Measurements from ENCODE around the gene DENND2C. TPM values are rescaled to one million over a fixed set of nuclear protein-coding genes. Genes with fewer than 3 reads are reported as not detected.

Gene DENND2C
- total RNA-seq, 1 experiment from 2014 or later, result 3.6 TPM

DNA sequence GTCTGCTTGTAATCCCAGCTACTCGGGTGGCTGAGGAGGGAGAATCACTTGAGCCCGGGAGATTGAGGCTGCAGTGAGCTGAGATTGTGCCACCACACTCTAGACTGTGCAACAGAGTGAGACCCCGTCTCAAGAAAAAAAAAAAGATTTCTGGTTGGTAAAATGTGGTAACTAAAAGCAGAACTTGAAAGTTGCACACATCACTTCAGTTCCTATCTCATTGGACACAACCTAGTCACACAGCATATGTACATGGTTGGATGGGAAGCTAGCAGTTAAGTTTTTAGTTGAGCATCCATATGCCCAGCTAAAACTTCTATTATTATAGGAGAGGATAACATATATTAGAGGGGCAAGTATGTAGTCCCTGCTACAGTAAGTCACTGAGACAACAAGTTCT, 110.5 kb downstream of the DENND2C start:
- H4K20me1 ChIP-seq (ENCODE audit: insufficient read depth), result no peaks in the 10 kb centered on the region
- H3K4me3 ChIP-seq (replicated peaks in 1 of 2; ENCODE audit: low read depth in 1 of 2, low read length in 2 of 2), result no peak overlapping the region
- TF ChIP-seq RAD21 (IDR thresholded peaks at IDR 0.05; ENCODE audit: low read depth) (no peak), ELF1 (IDR thresholded peaks at IDR 0.05; ENCODE audit: borderline replicate concordance, low read depth) (no peak), POLR2A (IDR thresholded peaks at IDR 0.05; ENCODE audit: borderline replicate concordance, extremely low read depth, insufficient read depth, insufficient read length) (no peak), EGR1 (IDR thresholded peaks at IDR 0.05; ENCODE audit: low read depth) (no peak), FOSL1 (IDR thresholded peaks at IDR 0.05; ENCODE audit: low read depth) (no peak), SRF (IDR thresholded peaks at IDR 0.05; ENCODE audit: low read depth) (no peak), TCF7L2 (IDR thresholded peaks at IDR 0.05; ENCODE audit: borderline replicate concordance, extremely low read depth, insufficient read depth, insufficient read length) (no peak), POLR2AphosphoS5 (IDR thresholded peaks at IDR 0.05; ENCODE audit: low read depth, low read length) (no peak), SP1 (IDR thresholded peaks at IDR 0.05; ENCODE audit: low read depth) (no peak), YY1 (IDR thresholded peaks at IDR 0.05; ENCODE audit: extremely low read depth, insufficient replicate concordance, low read depth, low read length) (no peak), CEBPB (IDR thresholded peaks at IDR 0.05; ENCODE audit: low read depth) (no peak)
- TF ChIP-seq, protein P1, sequence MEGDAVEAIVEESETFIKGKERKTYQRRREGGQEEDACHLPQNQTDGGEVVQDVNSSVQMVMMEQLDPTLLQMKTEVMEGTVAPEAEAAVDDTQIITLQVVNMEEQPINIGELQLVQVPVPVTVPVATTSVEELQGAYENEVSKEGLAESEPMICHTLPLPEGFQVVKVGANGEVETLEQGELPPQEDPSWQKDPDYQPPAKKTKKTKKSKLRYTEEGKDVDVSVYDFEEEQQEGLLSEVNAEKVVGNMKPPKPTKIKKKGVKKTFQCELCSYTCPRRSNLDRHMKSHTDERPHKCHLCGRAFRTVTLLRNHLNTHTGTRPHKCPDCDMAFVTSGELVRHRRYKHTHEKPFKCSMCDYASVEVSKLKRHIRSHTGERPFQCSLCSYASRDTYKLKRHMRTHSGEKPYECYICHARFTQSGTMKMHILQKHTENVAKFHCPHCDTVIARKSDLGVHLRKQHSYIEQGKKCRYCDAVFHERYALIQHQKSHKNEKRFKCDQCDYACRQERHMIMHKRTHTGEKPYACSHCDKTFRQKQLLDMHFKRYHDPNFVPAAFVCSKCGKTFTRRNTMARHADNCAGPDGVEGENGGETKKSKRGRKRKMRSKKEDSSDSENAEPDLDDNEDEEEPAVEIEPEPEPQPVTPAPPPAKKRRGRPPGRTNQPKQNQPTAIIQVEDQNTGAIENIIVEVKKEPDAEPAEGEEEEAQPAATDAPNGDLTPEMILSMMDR (IDR thresholded peaks at IDR 0.05 in 2 of 3, conservative IDR thresholded peaks at IDR 0.05 in 1 of 3; ENCODE audit: borderline replicate concordance in 1 of 3, insufficient read depth in 1 of 3, low read depth in 2 of 3, low read length in 2 of 3), result no peak
- TF ChIP-seq, protein P2, sequence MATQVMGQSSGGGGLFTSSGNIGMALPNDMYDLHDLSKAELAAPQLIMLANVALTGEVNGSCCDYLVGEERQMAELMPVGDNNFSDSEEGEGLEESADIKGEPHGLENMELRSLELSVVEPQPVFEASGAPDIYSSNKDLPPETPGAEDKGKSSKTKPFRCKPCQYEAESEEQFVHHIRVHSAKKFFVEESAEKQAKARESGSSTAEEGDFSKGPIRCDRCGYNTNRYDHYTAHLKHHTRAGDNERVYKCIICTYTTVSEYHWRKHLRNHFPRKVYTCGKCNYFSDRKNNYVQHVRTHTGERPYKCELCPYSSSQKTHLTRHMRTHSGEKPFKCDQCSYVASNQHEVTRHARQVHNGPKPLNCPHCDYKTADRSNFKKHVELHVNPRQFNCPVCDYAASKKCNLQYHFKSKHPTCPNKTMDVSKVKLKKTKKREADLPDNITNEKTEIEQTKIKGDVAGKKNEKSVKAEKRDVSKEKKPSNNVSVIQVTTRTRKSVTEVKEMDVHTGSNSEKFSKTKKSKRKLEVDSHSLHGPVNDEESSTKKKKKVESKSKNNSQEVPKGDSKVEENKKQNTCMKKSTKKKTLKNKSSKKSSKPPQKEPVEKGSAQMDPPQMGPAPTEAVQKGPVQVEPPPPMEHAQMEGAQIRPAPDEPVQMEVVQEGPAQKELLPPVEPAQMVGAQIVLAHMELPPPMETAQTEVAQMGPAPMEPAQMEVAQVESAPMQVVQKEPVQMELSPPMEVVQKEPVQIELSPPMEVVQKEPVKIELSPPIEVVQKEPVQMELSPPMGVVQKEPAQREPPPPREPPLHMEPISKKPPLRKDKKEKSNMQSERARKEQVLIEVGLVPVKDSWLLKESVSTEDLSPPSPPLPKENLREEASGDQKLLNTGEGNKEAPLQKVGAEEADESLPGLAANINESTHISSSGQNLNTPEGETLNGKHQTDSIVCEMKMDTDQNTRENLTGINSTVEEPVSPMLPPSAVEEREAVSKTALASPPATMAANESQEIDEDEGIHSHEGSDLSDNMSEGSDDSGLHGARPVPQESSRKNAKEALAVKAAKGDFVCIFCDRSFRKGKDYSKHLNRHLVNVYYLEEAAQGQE (IDR thresholded peaks at IDR 0.05; ENCODE audit: low read depth), result no peak
- H3K27me3 ChIP-seq (ENCODE audit: insufficient read depth, low read length), result no peaks in the 10 kb centered on the region
- no peak for DNase-seq (ENCODE audit: low read depth, low spot score)
- H3K9me3 ChIP-seq (ENCODE audit: control insufficient read depth in 1 of 2, insufficient read depth in 1 of 2, low read depth in 1 of 2, low read length in 2 of 2), result no peaks in the 10 kb centered on the region
- BruUV-seq (replicated peaks), result no TSS peak
- H3K79me2 ChIP-seq (ENCODE audit: insufficient read depth, low read length), result no peaks in the 10 kb centered on the region
- H3K36me3 ChIP-seq (ENCODE audit: control insufficient read depth in 1 of 2, insufficient read depth in 2 of 2, low read length in 2 of 2), result no peaks in the 10 kb centered on the region
- no peak overlapping the region for H3K9ac ChIP-seq (ENCODE audit: low read length)
- no peaks in the 10 kb centered on the region for H3K4me1 ChIP-seq (ENCODE audit: control insufficient read depth in 1 of 2, insufficient read depth in 2 of 2, low read length in 2 of 2)
- RAD21 ChIA-PET (ENCODE audit: low non-redundant PET in 1 of 2, low total read pairs in 2 of 2, uncharacterized antibody in 2 of 2, unreplicated experiment in 2 of 2), result no interaction called here
- no peak for ATAC-seq
- H3K4me2 ChIP-seq (ENCODE audit: low read length), result no peak overlapping the region
- intact Hi-C loops (cut with micrococcal nuclease), result loop anchor here (2.0 kb wide), 2 partner anchors 213 to 581 kb away; partner anchors contain the start of gene OLFML3
- no peak overlapping the region for H3K27ac ChIP-seq (ENCODE audit: low read depth, low read length)
- no peaks in the 10 kb centered on the region for H3K9me2 ChIP-seq (ENCODE audit: insufficient read depth)
- POLR2A ChIA-PET, result interaction anchor here (1.0 kb wide), 1 partner anchor 21 kb away, joined by 4 read pairs; no protein-coding TSS in a partner anchor
- H2AFZ ChIP-seq (ENCODE audit: low read depth, low read length, poor library complexity, severe bottlenecking), result no peak overlapping the region
- CTCF ChIA-PET, result interaction anchor here (1.2 kb wide), 2 partner anchors 10 to 213 kb away, joined by 3 to 4 read pairs; no protein-coding TSS in a partner anchor
